NCI-H345 treated with DMSO at 0.1 percent for 48 hours (cell line): ENCODE data around the gene TMTC1.

Experiments
- DNase-seq: peaks from one replicate; lab custom pipeline; 2025; ENCODE audit not compliant: unreplicated experiment; lab: John Stamatoyannopoulos, UW

The TMTC1 gene

DNA sequence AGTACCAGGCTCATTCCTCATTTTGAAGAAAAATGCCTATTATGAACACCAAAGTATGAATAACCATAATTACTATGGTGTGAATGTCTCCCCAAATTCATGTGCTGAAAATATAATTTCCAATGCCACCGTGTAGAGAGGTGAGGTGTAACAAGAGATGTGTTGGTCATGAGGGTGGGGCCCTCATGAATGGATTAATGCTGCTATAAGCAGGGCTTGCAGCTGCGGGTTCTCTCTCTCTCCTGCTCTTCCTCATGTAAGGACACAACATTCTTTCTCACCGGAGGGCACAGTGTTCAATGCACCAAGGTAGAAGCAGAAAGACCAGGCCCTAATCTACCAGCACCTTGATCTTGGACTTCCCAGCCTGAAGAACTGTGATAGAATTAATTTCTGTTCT, 70.0 kb downstream of the TMTC1 start:
- DNase-seq = no peak

DNA sequence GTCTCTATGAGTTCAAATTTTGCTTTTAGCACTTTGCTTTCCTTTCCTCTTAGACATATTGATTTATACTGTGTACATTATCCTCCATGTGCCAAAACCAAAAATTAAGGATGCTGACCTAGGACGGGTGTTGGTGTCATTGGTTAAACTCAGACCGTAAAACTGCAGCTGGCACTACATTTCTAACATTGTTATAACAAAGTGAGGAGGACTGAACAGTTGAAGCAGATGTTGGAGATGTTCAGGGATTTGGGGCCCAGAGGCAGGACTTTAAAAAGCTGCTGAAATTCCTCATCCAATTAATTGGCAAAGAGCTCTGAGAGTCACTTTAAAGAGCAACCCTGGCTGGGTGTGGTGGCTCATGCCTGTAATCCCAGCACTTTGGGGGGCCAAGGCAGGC, 72.4 kb downstream of the TMTC1 start:
- DNase-seq = no peak

DNA sequence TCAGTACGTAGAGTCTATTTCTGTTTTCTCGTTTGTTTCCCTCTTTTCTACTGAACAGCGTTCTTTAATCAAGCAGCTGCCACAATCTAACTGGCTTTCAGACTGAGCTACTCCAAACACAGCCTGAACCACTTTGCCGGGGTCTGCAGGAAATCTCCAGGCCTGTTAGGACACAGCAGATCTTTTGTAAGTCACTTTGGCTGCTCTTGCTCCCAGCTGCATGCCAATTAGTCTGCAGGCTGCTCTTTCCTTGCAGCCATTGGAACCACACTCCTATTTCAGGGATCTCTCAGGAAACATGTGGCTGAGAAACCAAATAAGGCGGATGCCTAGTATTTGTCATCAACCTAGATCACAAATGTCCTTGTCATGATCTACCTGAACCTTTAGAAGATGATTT, 73.6 kb downstream of the TMTC1 start:
- peak; percentile 87 for DNase-seq

DNA sequence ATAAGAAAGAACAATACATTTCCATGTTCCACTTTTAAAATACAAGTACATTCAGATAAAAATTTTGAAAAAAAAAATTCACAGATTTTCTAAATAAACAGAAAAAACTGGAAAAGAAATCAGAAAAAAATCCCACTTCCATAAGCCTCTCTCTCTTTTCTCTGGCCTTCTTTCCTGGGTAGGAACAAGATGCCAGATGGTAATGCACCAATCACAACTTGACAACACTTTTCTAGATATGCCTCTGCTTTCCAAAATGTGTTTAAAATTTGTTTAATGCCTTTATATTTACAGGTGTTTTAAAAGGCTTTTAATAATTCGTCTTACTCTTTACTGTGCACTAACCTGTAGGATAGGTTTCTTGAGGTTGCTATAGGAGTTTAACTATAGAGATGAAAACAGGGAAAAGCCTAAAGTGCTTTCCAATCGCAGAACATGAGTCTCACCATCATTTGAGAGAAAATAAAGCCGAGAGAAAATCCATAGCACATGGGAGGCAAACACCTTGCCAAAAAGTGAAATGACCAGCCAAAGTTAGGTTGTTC, 74.2 kb downstream of the TMTC1 start:
- DNase-seq = no peak

DNA sequence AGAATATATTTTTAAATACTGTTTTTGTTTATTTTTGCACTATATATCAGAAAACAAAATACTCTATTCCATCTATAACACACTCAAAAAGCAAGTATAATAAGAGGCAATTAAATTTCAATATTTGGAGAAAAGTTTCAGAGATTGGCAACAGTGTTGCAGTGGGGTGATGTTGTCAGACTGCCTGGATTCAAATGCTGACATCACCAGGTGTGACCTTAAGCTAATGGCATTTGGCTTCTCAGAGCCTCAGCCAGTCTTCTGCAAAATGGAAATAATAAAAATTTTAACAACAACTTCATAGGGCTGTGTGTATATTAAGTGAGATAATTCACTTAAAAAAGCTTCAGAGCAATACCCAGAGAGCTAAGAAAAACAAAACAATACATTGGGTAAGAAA, 74.7 kb downstream of the TMTC1 start:
- DNase-seq = no peak

DNA sequence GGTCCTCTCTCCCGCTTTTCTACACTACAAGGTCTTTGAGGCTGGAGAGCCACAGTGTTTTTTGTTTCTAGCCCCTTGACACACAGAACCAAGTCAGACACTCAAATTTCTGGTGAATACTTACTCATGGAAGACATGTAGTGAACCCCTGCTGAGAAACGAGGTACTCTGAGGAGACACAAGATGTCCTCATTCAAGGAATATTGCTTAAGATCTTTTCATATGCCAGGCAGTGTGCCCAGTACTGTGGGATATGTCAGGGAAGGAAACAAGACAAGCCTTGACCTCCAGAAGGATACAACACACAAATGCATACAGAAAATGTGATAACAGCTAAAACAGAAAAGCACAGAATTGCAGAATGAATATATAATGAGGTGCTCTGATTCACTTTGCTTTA, 75.9 kb downstream of the TMTC1 start:
- no peak for DNase-seq

DNA sequence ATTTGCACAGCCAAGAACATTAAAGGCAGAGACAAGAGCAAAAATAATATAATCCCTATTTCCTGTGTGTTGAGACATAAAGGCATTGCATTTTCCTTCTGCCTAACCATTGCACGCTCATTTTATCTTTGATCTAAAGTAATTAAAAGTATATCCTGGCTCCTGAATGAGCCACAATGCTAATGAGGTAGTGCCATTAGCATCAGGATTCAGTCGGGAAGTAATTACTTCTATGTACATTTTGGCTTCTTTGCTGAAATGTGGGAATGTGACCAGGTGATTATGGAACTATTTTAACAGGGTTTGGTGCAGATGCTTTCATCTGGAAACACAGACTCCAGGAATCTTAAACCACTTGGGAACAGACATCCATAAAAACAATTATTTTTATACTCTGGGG, 77.4 kb downstream of the TMTC1 start:
- DNase-seq = no peak

DNA sequence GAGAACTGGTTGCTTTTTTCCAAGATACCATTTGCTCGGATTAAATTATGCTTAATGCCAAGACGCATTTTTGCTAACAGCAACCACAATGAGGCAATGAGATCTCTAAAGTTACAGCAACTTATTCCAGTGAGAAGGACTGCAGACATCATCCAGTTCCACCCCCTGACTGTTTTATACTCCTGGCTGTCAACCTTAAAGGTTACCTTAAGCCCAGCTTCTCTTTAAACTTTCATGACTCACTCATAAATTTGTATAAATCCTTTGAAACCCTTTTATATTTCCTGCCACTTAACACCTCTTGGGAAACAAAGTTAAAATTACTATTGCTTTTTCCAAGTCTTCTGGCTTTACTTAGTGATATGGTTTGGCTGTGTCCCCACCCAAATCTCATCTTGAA, 80.2 kb downstream of the TMTC1 start:
- no peak for DNase-seq

DNA sequence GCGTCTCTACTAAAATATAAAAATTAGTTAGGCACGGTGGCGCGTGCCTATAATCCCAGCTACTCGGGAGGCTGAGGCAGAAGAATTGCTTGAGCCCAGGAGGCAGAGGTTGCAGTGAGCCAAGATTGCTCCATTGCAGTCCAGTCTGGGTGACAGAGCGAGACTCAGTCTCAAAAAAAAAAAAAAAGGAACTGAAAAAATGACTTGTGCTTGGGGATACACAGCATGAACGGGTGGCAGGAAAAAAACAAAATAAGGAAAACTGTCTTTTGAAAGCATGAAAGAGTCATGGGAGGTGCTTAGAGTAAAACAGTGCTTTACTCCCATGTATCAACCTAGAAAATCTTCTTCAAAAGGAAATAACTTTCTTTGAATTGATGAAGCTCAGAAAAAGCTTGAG, 80.8 kb downstream of the TMTC1 start:
- DNase-seq = no peak

DNA sequence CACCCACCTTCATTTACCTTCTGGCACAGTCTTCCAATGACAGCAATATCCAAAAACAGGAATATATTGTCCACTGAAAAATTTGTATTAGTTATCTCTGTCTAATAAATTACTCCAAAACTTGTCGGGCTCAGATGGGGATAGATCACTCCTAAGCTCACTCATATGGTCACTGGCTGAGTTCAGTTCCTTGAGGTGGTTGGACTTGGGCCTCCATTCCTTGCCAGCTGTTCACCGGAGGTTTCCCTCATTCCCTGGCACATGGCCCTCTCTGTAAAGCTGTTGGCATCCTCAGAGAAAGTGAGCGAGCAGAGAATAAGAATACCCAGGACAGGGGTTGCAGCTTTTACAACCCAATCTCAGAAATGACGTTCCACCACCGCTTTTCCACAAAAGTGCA, 81.5 kb downstream of the TMTC1 start:
- DNase-seq = no peak

DNA sequence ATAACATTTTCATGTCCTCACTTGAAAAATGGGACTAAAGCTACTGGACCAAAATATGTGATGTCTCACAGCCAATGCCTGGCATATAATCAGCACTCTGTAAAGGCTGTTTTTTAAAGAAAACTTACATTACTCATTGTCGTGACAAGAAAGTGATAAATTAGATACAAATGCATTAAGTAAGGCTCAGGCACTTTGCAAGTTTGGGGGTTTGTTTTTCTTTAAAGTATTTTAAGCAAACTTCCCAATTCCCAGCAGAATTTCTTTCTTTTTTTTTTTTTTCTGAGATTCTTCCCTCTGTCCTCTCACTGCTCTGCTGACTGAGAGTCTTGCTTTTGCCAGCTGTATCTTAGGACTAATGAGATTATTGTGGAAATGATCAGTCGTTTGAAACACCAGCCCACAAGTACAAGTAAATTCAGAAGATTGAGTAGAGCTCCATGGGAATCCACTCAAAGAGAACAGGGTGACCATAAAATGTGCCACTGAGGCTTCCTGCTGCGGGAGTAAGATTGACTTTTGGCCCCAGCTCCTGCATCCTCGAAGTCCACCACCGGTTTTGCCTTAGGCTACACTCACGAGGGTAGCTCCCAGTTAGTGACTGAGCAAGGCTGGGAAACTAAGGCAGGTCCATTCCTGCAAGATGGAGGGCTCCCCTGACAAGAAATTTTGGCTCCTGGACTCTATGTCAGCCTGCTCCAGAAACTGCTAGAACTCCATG, 82.8 kb downstream of the TMTC1 start:
- DNase-seq = no peak

DNA sequence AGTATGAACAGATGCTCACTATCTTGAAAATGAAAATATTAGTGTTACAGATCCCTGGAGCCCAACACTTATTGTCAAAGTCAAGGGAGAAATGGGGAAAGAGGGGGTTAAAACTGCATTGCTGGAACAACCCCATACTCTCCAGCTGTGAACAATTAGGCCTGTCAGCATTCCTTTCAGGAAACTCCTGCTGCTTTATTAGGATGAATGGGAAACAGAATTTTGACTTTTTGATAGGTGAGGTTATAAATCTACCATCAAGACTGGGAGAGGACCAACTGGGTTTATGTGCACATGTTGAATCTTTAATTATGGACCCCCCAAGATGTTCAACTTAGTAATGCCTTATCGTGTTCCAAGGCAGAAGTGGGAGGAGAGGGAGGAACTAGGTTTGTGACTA, 85.0 kb downstream of the TMTC1 start:
- DNase-seq = no peak

DNA sequence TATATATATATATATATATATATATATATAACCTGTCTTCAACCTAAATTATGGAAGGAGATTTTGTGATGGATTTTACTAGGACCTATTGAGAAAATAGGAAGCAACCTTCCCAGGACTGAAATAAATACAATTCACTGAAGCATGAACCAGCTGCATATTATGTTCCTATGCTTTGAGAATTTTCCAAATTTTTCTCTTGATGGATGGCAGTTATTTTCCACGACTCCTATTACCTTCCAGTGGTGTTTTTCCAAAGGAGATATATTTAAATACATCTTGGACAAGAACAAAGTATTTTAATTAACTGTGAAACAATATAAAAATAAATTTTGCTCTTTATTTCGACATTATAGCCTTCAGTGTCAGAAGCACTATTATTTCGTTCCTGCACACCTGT, 87.9 kb downstream of the TMTC1 start:
- DNase-seq = no peak

DNA sequence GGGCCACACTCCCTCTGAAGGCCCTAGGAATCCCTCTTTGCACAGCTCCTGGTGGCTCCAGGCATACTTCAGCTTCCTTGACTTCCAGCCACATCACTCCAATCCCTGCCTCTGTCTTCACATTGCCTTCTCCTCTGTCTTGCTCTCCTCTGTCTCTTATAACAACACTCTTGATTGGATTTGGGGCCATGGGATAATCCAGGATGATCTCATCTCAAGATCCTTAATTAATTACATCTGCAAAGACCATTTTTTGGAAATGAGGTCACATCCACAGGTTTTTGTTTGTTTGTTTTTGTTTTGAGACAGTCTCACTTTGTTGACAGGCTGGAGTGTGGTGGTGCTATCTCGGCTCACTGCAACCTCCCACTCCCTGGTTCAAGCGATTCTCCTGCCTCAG, 88.7 kb downstream of the TMTC1 start:
- no peak for DNase-seq

DNA sequence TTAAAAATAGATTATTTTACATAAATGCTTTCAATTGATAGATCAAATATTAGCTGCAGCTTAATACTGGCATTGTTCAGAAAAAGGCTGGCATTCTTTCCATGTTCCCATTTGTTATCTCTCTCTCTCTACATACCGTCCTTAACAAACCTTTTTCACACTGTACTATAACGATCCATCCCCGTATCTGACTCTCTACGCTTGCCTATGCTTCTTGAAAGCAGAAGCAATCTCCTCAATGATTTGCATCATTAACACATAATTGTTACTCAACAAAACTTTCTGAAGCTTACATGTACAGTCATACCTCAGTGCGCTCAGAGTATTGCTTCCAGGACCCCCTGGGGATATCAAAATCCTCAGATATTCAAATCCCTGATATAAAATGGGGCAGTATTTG, 89.7 kb downstream of the TMTC1 start:
- no peak for DNase-seq

DNA sequence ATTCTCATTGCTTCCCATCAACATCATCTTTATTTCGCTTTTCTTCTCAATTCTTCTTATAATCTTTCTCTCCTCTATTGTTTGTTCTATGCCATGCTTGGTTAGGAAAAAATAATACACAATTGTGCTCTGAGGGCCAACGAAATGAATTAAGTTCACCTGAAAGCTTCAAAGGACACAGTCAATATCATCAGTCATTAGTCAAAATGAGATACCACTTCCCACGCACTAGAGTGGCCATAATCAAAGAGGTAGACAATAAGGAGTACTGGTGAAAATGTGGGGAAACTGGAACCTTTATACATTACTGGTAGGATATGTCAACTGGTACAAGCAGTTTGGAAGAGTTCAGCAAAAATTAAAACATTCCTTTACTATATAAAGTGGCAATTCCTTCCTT, 91.5 kb downstream of the TMTC1 start:
- no peak for DNase-seq

DNA sequence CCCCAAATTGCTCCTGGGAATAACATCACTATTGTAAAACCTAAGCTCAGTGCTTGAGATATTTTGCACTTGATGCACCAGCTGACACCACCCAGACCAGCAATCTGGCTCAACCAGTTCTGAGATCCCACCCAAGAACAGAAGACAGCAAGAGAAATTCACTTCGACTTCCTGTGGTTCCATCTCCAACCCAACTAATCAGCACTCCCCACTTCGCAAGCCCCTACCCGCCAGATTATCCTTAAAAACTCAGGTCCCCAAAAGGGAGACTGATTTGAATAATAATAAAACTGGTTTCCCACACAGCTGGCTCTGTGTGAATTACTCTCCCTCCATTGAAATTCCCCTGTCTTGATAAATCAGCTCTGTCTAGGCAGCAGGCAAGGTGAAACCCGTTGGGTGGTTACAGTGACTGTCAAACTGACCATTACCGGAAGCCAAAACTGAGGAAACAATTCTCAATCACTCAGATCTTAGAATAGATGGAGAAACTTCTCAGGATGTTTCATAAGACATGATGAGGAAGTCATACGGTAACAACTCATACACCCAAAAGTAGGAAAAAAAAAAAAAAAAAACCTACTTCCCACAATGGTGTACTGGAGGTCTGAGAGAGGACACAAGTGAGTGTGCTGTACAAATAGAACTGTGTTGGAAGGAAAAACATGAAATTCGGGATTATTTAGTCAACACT, 92.4 kb downstream of the TMTC1 start:
- DNase-seq = no peak

DNA sequence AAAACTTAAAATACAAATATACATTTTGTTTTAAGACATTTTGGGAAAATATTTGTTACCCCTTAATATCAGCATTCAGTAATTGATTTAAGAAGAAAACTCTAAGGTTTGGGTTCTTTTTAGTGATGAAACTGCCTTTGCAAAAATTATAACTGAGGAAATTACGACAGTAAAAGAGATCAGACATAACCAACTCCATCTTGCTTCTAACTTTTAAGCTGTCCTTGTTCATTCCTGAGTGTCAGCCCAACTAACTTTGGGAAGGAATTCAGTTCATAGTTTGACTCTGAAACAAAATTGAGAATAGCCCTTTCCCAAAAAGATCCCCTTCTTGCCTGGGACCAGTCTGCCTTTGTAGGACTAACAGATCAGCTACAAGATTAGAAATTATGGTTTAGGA, 93.0 kb downstream of the TMTC1 start:
- DNase-seq = no peak

DNA sequence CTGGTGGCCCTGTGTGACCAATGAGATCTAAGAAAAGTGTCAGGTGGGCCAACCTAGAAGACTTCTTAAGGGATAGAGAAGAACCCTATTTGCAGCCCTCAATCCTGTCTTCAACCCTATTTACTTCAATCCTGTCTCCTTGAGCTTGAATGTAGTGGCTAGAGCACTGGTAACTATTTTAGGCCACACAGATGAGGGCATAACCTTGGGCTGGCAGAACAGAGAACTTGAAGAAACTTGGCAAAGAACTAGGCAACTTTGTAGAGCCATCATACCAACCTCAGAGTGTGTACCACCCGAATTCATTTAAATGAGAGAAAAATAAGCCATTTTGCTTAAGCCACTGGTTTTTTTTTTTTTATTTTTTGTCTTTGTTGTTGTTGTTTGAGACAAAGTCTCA, 94.8 kb downstream of the TMTC1 start:
- no peak for DNase-seq

DNA sequence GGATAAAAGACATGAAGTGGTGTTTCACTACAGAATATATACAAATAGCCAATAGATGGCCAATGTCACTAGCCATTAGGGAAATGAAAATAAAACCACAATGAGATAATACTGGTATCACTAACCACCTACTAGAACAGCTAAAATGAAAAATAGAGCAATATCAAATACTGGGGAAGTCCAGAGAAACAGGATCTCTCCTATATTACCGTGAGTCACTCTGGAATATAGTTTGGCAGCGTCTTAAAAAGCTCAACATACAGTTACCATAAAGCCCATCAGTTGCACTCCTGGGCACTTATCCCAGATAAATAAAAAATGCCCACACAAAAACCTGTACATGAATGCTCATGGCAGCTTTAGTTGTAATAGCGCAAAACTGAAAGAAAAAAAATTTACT, 101.7 kb downstream of the TMTC1 start:
- DNase-seq = no peak

DNA sequence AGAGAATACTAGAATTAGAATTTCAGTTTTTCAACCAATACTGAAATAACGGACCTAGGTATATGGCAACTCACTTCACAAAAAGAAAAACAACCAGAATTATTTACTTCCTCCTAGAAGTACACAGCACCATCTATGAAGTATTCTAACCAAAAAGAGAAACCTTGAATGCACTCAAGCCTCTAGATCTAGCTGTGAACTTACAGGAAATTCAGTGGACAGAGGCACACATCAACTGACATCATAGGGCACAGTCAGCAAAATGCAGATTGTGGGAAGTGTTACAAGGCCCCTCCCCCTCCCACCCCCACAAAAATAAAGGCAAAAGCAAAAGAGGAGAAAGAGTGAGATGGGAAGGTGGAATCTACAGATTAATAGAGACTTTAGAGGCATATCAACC, 102.4 kb downstream of the TMTC1 start:
- no peak for DNase-seq

DNA sequence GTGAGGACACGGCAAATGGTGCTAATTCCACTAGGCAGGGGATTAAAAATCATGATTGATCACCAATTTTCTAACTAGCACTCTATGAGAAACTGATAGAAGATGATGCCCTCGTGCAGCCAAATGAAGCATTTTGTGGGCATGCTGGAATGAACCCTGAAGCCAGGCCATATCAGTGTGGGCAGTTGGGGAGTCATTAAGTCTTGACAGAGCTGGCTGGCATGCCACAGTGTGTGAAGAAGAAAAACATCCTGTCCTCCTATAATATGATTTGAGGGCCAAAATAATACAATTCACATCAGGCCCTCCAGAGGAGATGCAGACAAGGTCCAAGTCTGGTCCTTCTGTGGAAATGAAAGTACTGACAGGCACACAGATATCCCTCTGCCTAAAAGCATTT, 107.1 kb downstream of the TMTC1 start:
- no peak for DNase-seq

DNA sequence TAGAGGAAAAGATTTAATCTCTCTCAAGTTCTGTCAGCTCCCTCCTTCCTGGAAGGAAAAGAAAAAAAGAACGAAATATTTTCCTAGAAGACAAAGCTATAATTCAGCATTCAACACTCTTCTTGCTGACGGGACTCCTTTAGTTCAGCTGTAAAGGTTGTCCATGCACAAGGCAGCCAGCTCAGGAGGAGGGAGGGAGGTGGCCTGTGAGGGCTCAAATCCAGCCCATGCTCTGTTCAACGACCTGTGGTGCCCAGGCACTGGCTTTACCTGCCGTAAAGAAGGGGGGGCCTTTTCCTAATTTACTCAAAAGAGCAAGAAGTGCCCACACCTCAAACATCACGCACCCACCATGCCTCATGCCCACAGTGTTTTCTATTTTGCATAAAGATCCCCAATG, 109.3 kb downstream of the TMTC1 start:
- no peak for DNase-seq
